Muscle of back (tissue), 13 donors: ENCODE data around the gene SELENOF. TPM values are rescaled to one million over a fixed set of nuclear protein-coding genes. Genes with fewer than 3 reads are reported as not detected.

Experiments
- DNase-seq, 3 donors: peaks; one replicate each; pipeline versions ENCODE4 v3.0.0 to v3.0.0-alpha.2; 2013
- long read RNA-seq, 9 donors: transcript quantifications; one replicate each; lab custom pipeline, GENCODE V29; 2026
- polyA plus RNA-seq, 10 donors: library from polyadenylated mRNA; unstranded; fragments of 120-200 nt; gene quantifications; one replicate each; pipeline ENCODE4 v1.2.1, GENCODE V29; 2013; ENCODE audit not compliant: insufficient read length in 10 of 10

Gene SELENOF
- polyA plus RNA-seq = 100 to 1,000 TPM; 137 to 189 (median 160) TPM
- long read RNA-seq, donor 1, transcript SELENOF-201 (5 exons, 1,781 nt) = major isoform, 60 of 77 reads
- long read RNA-seq, donor 1, partial matches to known transcripts = 13 of 77 reads
- long read RNA-seq, donor 1, other reads (novel, unspliced or antisense) = 0 of 77 reads
- long read RNA-seq, donor 2, transcript SELENOF-202 (4 exons, 1,220 nt) = minor isoform, 8 of 57 reads
- long read RNA-seq, donor 2, transcript SELENOF-201 (5 exons, 1,781 nt) = major isoform, 41 of 57 reads
- long read RNA-seq, donor 2, partial matches to known transcripts = 8 of 57 reads
- long read RNA-seq, donor 2, other reads (novel, unspliced or antisense) = 0 of 57 reads
- long read RNA-seq, donor 3 = 0 reads
- long read RNA-seq, donor 4, transcript SELENOF-201 (5 exons, 1,781 nt) = major isoform, 49 of 60 reads
- long read RNA-seq, donor 4, partial matches to known transcripts = 5 of 60 reads
- long read RNA-seq, donor 4, other reads (novel, unspliced or antisense) = 0 of 60 reads
- long read RNA-seq, donor 5, transcript SELENOF-201 (5 exons, 1,781 nt) = major isoform, 85 of 104 reads
- long read RNA-seq, donor 5, transcript SELENOF-202 (4 exons, 1,220 nt) = minor isoform, 5 of 104 reads
- long read RNA-seq, donor 5, partial matches to known transcripts = 12 of 104 reads
- long read RNA-seq, donor 5, other reads (novel, unspliced or antisense) = 0 of 104 reads
- long read RNA-seq, donor 6, transcript SELENOF-202 (4 exons, 1,220 nt) = minor isoform, 5 of 89 reads
- long read RNA-seq, donor 6, transcript SELENOF-201 (5 exons, 1,781 nt) = major isoform, 70 of 89 reads
- long read RNA-seq, donor 6, partial matches to known transcripts = 13 of 89 reads
- long read RNA-seq, donor 6, other reads (novel, unspliced or antisense) = 0 of 89 reads
- long read RNA-seq, donor 7, transcript SELENOF-201 (5 exons, 1,781 nt) = major isoform, 41 of 54 reads
- long read RNA-seq, donor 7, transcript SELENOF-202 (4 exons, 1,220 nt) = minor isoform, 5 of 54 reads
- long read RNA-seq, donor 7, partial matches to known transcripts = 6 of 54 reads
- long read RNA-seq, donor 7, other reads (novel, unspliced or antisense) = 0 of 54 reads
- long read RNA-seq, donor 8, transcript SELENOF-201 (5 exons, 1,781 nt) = major isoform, 65 of 79 reads
- long read RNA-seq, donor 8, partial matches to known transcripts = 10 of 79 reads
- long read RNA-seq, donor 8, other reads (novel, unspliced or antisense) = 0 of 79 reads
- long read RNA-seq, donor 9, transcript SELENOF-201 (5 exons, 1,781 nt) = major isoform, 9 of 10 reads
- long read RNA-seq, donor 9, partial matches to known transcripts = 0 of 10 reads
- long read RNA-seq, donor 9, other reads (novel, unspliced or antisense) = 0 of 10 reads

DNA sequence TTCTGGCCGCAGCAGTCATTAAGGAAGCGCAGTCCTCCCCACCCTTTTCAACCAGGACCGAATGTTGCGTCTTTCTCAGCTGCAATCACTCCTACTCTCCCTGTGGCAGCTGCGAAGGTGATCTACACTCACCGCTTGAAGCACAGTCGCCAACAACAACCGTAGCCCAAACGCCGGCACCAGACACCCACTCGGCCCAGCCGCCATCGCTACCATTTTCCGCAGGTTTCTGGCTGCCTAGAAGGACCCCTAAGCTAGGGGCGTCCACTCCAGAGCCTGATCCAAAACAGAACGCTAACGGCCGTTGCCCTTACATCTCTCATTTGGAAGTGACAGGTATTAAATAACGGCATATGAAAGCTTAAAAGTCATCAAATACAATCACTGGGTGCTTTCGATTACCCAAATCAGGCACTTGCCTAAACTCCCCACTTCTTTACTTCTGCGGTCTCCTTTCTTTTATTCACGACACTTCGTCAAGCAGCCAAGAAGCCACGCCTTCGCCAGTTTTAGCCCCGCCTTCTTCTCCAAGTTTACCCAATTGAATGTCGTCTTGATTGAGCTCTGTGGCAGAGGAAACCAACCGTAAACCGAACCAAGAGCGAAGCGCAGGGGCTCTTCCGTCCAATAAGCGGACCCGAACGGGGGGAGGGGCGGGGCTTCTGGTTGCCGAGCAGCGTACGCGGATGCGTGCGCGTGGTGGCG is at the start of gene SELENOF:
Gene SELENOF, minus strand, starts transcription at position 231 of the 705 bp plus-strand sequence. Its CDS starts 15 bp downstream, at position 216.
- peak; percentile 100 for DNase-seq

DNA sequence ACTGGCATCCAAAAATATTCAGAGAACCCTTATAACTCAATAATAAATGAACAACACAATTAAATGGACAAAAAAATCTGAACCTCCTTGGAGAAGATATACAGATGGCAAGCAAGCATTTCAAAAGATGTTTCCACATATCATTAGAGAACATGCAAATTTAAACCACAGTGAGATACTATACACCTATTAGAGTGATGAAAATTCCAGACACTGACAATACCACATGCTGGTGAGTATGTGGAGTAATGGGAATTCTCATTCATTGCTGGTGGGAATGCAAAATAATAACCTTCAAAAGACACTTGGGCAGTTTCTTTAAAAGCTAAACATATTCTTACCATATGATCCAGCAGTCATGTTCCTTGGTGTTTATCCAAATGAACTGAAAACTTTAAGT is 46.6 kb upstream of the SELENOF start:
- no peak for DNase-seq

DNA sequence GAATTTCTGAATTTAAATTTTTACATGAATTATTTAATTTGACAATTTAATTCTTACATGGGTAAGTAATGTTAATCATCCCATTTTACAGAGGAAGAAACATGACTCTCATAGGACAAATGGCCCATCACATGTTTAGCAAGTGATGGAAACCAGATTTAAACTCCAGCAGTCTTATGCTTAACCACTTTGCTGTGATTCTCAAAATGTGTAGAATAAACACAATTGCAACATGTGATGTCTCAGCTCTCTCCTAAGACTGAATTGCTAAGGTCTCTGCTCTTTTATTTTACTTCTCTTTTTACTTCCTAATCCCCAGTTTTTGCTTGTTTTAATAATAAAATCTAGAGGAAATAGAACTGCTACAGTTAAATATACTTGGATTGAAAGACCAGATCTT is 43.3 kb upstream of the SELENOF start:
- no peak for DNase-seq

DNA sequence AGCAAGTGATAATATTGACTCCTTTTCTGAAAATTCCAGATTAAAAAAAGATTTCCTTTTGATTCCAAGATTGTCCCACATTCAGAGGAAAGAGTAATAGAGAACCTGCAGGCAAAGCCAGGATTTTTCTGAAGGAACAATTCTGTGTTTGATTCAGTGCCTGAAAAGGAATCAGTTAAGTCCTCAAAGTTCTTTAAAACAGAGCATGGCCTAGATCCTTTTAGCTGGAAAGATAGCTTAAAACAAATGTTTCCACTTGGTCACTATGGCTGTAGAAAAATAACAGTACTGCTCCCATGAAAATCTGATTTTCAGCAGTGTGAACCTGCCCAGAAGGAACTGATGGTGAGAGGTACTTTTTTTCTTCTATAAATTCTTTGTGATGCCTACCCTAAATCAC is 42.3 kb upstream of the SELENOF start:
- peak in 2 of 3 donors; percentile 22 to 47 for DNase-seq

DNA sequence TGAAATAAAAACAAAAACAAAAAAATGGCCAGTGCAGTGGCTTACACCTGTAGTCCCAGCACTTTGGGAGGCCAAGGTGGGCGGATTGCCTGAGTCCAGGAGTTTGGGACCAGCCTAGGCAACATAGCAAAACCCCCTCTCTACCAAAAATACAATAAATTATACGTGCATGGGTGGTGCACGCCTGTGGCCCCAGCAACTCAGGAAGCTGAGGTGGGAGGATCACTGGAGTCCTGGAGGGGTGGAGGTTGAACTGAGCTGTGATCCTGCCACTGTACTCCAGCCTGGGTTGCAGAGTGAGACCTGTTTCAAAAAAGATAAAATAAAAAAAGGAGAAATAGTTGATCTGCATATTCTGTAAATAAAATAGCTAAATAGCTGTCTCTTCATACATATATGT is 41.8 kb upstream of the SELENOF start:
- DNase-seq = no peak

DNA sequence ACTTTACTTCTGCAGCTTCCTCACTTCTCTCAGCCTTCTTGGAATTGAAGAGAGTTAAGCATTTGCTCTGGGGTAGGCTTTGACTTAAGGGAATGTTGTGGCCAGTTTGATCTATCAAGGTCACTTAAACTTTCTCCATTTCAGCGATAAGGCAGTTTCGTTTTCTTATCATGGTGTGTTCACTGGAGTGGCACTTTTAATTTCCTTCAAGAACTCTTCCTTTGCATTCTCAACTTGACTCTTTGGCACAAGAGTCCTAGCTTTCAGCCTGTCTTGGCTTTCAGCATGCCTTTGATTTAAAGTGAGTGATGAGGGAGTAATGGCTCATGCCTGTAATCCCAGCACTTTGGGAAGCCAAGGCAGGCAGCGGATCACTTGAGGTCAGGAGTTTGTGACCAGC is 39.2 kb upstream of the SELENOF start:
- no peak for DNase-seq

DNA sequence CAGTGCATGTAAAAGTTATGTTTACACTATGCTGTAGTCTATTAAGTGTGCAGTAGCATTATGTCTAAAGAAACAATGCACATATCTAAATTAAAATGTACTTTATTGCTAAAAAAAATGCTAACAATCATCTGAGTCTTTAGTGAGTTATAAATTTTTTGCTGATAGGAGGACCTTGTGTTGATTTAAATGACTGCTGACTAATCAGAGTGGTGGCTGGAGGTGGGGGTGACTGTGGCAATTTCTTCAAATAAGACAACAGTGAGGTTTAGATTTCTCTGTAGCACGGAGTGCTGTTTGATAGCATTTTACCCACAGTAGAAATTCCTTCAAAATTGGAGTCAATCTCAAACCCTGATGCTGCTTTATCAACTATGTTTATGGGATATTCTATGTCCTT is 37.5 kb upstream of the SELENOF start:
- no peak for DNase-seq

DNA sequence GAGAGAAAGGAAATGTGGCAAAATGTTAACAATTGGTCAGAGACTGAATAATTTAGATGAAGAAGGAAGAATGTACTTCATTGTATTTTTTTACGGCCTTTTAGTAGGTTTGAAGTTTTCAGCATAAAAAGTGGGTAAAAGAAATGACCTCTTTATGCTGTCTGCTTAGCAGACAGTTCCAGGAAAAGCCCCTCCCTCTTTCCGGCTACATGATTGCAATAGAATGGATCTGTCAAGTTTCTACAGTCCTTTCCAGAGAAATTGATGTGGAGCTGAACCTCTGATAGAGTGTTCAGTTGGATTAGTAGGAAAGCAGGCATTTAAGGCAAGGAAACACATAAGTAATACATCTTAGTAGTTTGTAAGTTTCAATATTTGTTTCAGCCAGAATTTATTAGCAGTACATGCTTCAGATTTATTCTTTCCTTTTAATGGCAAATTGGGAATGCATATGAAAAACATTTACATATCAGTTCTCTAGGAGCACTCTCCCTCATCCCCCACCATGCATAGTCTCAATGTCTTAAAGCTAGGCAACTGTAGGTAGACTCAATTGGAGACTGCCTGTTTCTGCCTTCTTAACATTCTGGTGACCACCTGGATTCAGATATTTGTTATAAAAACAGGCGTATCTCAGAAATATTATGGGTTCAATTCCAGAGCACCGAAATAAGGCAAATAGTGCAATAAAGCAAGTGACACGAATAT is 36.9 kb upstream of the SELENOF start:
- DNase-seq = no peak

DNA sequence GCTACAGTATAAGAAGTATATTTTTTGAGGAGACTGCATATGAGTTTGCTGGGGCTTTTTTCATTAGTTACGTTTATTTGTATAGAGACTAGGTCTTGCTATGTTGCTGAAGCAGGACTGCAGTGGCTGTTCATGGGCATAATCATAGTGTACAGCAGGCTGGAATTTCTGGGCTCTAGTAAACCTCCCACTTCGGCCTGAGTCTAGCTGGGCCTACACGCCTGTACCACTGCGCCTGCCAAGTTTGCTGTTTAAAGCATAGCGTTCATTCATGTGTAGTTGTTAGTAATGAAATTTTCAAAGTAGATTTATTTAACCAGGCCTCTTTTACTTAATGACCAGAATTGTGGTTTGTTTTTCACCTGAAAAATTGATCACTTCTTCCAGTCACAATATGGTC is 34.3 kb upstream of the SELENOF start:
- DNase-seq = peak in 1 of 3 donors; percentile 14

DNA sequence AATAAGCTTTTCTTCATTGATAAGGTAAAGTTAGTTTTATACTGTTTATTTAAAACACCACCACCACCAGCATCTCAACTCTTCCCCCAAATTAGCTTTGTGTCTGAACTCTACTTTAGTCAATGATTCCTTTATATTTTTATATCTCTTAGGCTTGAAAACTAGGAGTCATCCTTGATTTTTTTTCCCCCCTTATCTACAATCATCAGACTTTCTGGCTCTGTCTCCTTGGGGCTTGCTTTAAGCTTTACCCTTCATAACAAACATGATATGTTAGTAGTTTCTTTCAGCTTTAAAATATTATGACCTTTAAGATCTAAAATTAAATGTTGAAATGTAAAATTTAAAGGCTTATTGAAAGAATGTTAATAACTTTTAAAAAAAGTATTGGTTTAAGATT is 28.8 kb upstream of the SELENOF start:
- DNase-seq = no peak

DNA sequence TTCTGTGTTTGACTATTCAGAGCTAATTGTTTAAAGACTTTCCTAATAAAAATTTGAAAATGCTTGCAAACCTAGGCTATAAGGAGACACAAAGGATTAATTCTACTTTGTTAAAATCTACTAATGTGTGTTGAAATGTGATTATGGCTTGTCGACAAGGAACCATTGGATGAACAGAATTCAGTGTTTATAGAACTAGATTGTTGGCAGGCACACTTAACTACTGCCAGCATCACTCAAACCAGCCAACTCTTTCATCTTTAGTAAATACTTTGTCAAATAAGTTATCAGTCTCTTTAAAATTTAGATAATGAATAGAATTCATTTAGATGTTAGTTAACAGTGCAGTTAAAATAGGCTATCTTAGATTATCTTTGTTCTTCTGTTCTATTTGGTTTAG is 28.1 kb upstream of the SELENOF start:
- DNase-seq = no peak

DNA sequence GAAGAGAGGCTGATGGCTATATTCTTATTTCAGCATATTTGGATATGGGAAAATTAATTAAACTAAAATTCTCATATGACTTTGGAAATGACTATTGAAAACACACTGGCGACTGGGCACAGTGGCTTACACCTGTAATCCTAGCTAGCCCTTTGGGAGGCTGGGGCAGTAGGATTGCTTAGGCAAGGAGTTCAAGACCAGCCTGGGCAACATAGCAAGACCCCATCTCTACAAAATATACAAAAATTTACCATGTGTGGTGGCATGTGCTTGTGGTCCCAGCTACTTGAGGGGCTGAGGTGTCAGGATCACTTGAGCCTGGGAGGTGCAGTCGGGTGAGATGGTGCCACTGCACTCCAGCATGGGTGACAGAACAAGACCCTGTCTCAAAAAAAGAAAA is 26.7 kb upstream of the SELENOF start:
- no peak for DNase-seq

DNA sequence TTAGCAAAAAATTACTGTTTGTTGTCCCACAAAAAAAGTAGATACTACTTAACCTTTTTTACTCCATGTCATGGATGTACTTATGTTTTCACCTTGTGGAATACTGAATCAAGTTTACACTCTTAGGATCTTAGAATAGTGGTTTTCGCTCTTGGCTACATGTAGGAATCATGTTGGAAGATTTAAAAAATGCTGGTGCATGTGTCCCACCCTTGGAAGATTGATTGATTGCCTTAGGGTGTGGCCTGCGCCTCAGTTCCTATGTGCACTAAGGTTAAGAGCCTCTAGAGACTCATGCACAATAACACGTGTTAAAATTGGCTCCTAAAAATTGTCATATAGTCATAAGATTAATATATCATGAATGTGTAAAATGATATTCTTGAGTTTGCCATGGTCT is 25.5 kb upstream of the SELENOF start:
- peak in 1 of 3 donors; percentile 19 for DNase-seq

DNA sequence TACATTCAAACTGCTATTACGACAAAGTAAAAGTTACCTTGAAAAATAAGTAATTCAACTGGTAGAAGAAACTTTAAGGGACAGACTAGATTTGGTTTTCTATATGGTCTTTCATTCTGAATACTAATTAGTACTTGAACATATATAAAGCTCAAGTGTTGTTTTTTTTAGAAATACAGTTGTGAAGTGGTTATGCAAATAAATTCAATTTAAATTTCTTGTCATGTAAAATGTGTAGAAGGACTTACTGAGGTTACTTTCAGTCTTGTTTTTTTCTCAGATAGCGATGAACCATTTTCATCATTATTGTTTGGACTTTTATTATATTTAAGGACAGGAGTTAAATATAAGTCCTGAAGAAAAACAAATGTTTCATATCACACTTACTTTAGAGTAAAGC is 24.9 kb upstream of the SELENOF start:
- no peak for DNase-seq

DNA sequence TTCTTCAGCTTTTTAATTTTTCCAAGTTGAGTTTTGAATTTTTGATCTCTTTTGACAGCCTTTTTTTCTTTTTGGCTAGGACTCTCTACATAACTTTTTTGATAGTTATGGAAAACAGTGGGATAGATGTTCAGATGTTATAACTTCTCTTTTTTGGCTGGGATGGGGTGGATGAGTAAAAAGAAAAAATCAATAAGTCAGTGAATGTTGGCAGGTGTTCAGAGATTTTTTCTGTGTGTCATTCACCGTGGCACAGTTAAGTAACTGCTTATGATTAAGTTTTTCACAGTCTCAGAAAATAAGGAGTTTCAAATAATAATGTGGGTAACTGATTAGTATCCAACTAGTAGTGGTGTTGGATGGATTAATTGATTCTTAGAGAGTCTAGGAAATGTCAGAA is 24.5 kb upstream of the SELENOF start:
- no peak for DNase-seq

DNA sequence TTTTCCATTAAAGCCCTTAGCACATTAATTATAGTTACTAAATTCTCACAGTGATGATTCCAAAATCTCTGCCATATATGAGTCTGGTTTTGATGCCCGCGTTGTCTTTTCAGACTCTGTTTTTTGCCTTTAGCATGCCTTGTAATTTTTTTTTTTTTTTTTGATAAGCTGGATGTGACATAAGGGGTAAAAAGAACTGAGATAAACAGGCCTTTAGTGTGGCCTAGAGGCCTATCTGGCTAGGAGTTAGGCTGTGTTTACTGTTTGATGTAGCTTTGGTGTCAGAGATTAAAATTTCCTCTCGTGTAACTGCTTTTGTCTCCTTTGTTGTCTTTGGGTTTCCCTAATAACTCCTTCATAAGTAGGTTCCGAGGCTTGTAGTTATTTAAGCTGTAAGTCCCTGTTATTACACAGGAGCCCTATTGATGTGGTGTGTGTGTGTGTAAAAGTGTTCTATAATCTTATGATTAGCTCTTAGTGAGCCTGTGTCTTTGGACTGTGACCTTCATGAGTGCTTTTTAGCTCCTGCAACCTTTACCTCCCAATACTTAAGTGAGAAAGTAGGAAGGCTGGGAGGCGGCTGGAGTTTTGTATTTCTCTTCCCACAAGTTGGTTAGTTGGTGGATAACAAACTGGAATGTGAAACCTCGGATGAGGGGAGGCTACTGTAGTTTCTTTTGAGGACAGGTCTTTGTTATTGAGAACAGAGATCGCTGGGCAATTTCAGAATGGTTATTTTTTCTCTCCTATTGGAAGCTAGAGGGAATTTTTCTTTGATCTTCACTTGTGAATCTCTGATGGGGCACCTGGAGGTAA is 19.8 kb upstream of the SELENOF start:
- no peak for DNase-seq

DNA sequence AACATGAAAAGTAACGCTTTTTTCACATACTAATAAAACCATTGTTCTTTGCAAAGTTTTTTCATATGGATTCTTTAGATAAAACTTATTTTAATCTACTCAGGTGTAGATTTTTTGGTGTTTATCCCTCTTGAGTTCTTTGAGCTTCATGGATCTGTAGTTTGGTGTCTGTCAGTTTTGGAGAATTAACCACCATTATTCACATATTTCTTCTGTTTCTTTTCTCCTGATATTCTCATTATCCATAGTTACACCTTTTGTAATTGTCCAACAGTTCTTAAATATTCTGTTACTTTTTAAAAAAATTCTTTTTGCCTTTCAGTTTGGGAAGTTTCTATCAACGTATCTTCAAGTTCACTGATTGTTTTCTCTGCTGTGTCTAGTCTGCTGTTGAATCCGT is 19.1 kb upstream of the SELENOF start:
- DNase-seq = no peak

DNA sequence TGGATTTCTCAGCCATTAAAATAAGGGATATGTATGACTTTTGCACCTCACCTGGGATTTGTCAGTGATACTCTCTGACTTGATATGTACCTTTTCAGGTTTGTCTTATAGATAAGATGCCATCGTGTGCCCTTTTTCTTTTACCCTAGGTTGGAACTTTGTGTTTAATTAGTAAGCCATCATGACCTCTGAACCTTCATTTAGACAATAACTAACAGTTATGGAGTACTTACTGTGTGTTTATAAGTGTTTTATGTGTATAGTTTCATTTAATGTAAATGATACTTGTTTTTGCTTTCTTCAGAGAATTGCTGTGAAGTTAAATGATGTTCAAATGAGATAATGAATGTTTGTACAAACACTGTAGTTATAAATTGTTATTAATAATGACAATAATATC is 14.9 kb upstream of the SELENOF start:
- no peak for DNase-seq

DNA sequence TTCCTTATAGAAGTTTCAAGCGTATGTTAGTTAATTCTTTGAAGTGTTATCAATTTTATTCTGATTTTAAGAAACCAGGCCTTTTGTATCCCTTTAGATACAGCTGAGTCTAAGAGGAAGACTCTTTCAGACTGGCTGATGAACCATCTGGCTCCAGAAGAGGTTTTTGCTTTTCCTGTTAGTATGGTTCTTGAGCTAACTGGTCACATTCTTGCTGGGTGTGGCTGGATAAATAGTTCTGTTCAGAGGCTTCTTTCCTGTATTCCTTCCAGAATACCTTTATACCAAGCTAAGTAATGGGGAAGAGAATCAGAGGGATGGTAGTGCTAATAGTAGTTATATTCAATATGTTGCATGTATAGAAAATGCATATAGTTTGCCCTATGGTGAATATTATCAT is 13.0 kb upstream of the SELENOF start:
- no peak for DNase-seq

DNA sequence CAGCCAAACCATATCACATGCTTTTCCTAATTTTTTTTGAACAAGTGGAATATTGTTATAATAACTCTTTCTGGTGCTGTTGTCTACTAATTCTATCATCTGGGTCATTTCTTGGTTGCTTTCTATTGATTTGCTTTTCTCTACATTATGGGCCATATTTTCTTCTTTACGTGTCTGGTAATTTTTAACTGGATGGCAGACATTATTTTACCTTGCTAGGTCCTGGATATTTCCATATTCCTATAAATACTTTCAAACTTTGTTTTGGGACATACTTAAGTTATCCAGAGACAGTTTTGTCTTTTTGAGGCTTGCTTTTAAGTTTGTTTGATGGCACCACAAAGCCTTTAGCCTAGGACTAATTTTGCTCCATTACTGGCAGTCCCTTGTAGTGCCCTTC is 11.8 kb upstream of the SELENOF start:
- DNase-seq = no peak
